Ascending aorta (tissue), 2 donors: ENCODE results near the gene RFX6. TPM values are rescaled to one million over a fixed set of nuclear protein-coding genes. Genes with fewer than 3 reads are reported as not detected.
A peak's percentile ranks its signal among the peaks of the same experiment; 100 is the strongest.

Experiments used
- DNase-seq, 2 donors: peaks; one replicate each; pipeline ENCODE4 v3.0.0-alpha.2; 2019; ENCODE audit warnings: low spot score in 2 of 2
- H3K27ac ChIP-seq, 2 donors: fragments of 200-600 bp; sonication (generic); one replicate each; pipeline ENCODE4 v1.5.1; 2016 to 2017; ENCODE audit warnings: mild to moderate bottlenecking in 1 of 2
- H3K27me3 ChIP-seq: fragments of 200-600 bp; sonication (generic); one replicate; pipeline ENCODE4 v1.5.1; 2017
- H3K36me3 ChIP-seq, 2 donors: fragments of 200-600 bp; sonication (generic); one replicate each; pipeline ENCODE4 v1.5.1; 2016
- H3K4me1 ChIP-seq, 2 donors: fragments of 200-600 bp; sonication (generic); one replicate each; pipeline ENCODE4 v1.5.1; 2016 to 2017; ENCODE audit warnings: mild to moderate bottlenecking in 1 of 2
- H3K4me3 ChIP-seq, 2 donors: fragments of 200-600 bp; sonication (generic); one replicate each; pipeline ENCODE4 v1.5.1; 2016 to 2017; ENCODE audit warnings: mild to moderate bottlenecking in 1 of 2
- H3K9me3 ChIP-seq, 2 donors: fragments of 200-600 bp; sonication (generic); one replicate each; pipeline ENCODE4 v1.5.1; 2016
- intact Hi-C: fragments of 100-400 bp; cut with DNase I; formaldehyde crosslinking; loops from one replicate; pipeline ENCODE4 v1.15.1; 2023
- total RNA-seq: library from RNA; depleted of rRNA; stranded (reverse); fragments of >200 nt; gene quantifications from one replicate; pipeline ENCODE4 v1.1.0, GENCODE V29; 2016
- TF ChIP-seq, protein P1 (sequence below), 3 experiments: fragments of 200-600 bp in 2 of 3; fragments of 450-650 bp in 1 of 3; sonication (generic) in 2 of 3; IDR thresholded peaks; one replicate each; pipeline ENCODE4 v1.5.1; 2016 to 2019; ENCODE audit warnings: antibody characterized with exemption in 3 of 3, mild to moderate bottlenecking in 1 of 3, moderate library complexity in 1 of 3

The RFX6 gene
- total RNA-seq, 1 donor from 2014 or later: not detected

DNA sequence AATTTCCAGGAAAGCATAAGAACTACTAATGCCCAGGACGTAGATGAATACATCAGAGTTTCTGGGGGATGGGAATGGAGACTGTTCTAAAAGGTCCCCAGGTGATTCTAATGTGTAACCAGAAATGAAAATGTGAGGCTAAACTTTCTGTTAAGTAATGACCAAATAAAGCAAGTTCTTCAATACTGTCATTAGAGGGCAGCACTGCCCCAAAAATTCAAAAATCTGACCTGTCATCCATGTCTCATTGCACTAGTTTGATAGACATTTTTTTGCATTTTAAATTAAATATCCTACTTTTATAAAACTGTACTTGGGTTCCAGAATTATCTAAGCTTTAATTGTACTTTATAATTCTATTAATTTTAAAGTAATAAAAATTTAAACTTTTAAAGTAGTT, 94.9 kb downstream of the RFX6 start:
- Histone ChIP-seq H3K9me3 (no peaks in the 10 kb centered on the region), H3K4me1 (no peaks in the 10 kb centered on the region), H3K36me3 (no peaks in the 10 kb centered on the region), H3K4me3 (no peak overlapping the region), H3K27ac (no peak overlapping the region), H3K27me3 (no peaks in the 10 kb centered on the region)
- intact Hi-C loops: no loop called here
- TF ChIP-seq, protein P1, sequence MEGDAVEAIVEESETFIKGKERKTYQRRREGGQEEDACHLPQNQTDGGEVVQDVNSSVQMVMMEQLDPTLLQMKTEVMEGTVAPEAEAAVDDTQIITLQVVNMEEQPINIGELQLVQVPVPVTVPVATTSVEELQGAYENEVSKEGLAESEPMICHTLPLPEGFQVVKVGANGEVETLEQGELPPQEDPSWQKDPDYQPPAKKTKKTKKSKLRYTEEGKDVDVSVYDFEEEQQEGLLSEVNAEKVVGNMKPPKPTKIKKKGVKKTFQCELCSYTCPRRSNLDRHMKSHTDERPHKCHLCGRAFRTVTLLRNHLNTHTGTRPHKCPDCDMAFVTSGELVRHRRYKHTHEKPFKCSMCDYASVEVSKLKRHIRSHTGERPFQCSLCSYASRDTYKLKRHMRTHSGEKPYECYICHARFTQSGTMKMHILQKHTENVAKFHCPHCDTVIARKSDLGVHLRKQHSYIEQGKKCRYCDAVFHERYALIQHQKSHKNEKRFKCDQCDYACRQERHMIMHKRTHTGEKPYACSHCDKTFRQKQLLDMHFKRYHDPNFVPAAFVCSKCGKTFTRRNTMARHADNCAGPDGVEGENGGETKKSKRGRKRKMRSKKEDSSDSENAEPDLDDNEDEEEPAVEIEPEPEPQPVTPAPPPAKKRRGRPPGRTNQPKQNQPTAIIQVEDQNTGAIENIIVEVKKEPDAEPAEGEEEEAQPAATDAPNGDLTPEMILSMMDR (IDR thresholded peaks at IDR 0.05): peak in 2 of 3 experiments; percentile 29 to 49
- no peak for DNase-seq

DNA sequence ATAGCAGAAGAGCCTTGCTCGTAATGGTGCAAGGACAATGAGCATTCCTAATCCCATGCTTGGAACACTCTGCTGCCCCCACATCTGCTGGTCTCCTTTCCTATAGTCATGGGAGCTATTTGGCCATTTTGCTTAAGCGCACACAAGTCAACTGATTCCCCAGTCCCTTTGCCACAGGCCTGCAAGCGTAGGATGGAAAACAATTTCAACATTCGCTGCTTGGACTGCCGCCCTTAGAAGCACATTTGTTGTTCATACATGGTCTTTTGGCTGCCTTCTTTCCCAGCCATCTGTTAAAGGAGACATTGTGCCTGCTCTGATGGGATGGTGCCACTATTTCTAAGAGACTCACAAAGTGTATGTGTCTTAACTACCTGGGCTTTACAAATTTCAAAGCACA, 96.9 kb downstream of the RFX6 start:
- no peak overlapping the region for H3K4me3 ChIP-seq
- no peaks in the 10 kb centered on the region for H3K9me3 ChIP-seq
- H3K4me1 ChIP-seq: no peaks in the 10 kb centered on the region
- DNase-seq: no peak
- H3K36me3 ChIP-seq: no peaks in the 10 kb centered on the region
- H3K27ac ChIP-seq: no peak overlapping the region
- no peaks in the 10 kb centered on the region for H3K27me3 ChIP-seq
- intact Hi-C loops: no loop called here
- TF ChIP-seq, protein P1 (IDR thresholded peaks at IDR 0.05): no peak

DNA sequence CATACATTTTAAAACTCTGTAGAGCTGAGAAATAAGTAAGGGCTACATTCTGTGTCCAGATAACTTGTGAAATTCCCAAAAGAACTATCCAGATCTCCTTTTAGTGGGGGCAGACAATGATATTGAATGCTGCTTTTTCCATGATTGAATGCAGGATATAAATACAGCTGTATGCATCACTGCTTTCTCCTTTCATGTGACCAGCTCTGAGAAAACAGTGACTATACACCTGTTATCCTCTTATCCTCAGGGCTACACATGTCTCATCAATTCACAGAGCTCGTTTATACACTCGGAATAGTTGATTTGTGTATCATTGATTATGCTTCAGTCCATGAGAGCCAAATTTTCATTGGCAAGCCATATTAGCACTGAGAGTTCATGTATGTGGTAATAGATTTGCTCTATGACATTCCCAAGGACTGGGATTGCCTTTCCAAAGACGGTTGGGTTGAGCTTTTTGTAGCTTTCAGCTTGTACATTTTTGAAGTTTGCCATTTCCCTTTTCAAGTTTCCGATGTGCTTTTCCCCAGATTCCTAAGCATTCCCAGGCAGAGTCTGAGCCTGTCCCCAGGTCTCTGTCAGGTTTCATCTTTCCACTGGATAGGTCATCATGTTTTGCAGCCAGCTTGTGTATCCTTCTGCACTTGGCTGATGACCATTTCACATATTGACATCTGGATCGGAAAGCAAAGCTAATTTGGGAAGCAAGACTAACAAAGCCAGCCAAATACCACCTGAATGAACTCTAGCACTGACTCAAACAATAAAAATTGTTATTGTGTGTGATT, 97.7 kb downstream of the RFX6 start:
- Histone ChIP-seq H3K27ac (no peak overlapping the region), H3K4me1 (no peaks in the 10 kb centered on the region), H3K9me3 (no peaks in the 10 kb centered on the region), H3K4me3 (no peak overlapping the region), H3K27me3 (no peaks in the 10 kb centered on the region), H3K36me3 (no peaks in the 10 kb centered on the region)
- no peak for DNase-seq
- intact Hi-C loops: no loop called here
- TF ChIP-seq, protein P1 (IDR thresholded peaks at IDR 0.05): no peak

DNA sequence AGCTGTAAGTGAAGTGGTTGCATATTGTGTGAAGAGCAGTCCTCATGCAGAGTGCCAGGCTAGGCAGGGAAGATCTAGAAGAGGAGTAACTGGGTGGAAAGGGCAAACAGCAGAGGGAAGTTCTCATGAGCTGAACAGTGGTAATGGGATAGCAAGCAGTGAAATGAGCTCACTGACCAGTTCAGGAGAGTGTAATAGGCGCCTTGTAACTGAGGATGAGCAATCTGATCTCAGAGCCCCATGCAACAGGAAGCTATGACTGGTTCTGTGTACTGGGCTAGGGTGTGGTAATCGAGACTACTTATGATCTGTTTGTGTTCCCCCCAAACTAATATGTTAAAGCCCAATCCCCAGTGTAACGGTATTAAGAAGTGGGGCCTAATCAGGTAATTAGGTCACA, 98.6 kb downstream of the RFX6 start:
- Histone ChIP-seq H3K4me3 (no peak overlapping the region), H3K9me3 (no peaks in the 10 kb centered on the region), H3K36me3 (no peaks in the 10 kb centered on the region), H3K27ac (no peak overlapping the region), H3K27me3 (no peaks in the 10 kb centered on the region), H3K4me1 (no peaks in the 10 kb centered on the region)
- TF ChIP-seq, protein P1 (IDR thresholded peaks at IDR 0.05): no peak
- intact Hi-C loops: no loop called here
- no peak for DNase-seq

DNA sequence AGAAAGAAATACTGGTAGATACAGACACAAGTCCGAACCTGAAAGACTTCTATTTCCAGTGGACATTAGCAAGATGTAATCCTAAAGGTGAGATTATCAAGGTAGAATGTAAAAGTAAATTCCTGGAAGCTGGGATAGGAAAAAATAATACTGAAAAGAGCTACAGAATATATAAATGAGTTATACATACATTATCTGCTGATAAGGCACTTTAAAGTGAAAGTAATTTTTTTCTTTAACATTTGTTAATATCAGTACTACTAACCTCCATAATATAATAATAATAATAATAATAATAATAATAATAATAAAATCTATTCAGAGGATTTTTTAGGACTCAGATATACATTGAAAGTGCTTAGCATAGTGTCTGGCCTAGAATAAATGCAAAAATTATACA, 102.5 kb downstream of the RFX6 start:
- Histone ChIP-seq H3K9me3 (no peaks in the 10 kb centered on the region), H3K27me3 (no peaks in the 10 kb centered on the region), H3K4me3 (no peak overlapping the region), H3K4me1 (no peaks in the 10 kb centered on the region), H3K36me3 (no peaks in the 10 kb centered on the region), H3K27ac (no peak overlapping the region)
- TF ChIP-seq, protein P1 (IDR thresholded peaks at IDR 0.05): no peak
- no peak for DNase-seq
- intact Hi-C loops: no loop called here

Other genes starting within 250 kb of the RFX6 start
- gene ZUP1, start 208.5 kb upstream of the RFX6 start, total RNA-seq: 0.85 TPM
- gene KPNA5, start 196.0 kb upstream of the RFX6 start, total RNA-seq: 0.96 TPM
- not detected for gene FAM162B, start 111.5 kb upstream of the RFX6 start, total RNA-seq
- not detected for gene GPRC6A, start 48.2 kb upstream of the RFX6 start, total RNA-seq